RPMI8226 (cell line): ENCODE data around the gene CECR2.
"Not testable (repeated sequence)": the region's sequence is repeated elsewhere in the genome, so short reads cannot be mapped to it uniquely, and the experiment has no call there.

Experiments
- DNase-seq: peaks from one replicate; pipeline ENCODE4 v3.0.0-alpha.2; 2015

Gene CECR2

DNA sequence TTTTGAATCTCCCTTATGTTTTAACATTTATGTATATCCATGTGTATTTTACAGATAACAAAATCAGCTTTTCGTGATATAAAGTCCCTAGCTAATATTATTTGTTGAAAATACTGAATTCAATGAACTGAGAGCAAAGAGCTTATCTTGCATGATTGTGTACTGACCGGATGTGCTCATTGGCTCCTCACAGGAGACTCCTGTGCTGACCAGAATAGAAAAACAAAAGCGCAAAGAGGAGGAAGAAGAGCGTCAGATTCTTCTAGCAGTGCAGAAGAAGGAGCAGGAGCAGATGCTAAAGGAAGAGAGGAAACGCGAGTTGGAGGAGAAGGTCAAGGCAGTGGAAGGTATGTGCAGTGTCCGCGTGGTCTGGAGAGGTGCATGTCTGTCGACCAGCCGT, 154.7 kb downstream of the CECR2 start:
- no peak for DNase-seq

DNA sequence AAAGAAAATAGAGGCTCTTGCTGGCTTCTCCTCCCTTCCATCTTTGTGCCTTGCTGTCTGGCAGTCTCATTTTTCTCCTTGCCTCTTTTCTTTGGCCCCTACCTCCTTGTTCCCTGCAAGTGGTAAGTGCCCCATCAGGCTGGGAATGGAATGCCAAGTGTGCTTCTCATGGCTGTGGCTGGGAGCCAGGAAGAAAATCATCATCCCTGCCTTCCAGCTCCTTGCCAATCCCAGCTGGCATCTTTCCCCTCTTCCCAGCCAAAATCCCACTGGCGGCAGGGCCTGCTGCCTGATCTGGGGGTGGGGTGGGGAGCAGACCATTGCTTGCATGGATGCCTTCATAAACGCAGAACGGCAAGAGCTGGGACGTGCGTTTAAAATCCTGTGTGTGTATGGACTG, 167.0 kb downstream of the CECR2 start:
- no peak for DNase-seq

DNA sequence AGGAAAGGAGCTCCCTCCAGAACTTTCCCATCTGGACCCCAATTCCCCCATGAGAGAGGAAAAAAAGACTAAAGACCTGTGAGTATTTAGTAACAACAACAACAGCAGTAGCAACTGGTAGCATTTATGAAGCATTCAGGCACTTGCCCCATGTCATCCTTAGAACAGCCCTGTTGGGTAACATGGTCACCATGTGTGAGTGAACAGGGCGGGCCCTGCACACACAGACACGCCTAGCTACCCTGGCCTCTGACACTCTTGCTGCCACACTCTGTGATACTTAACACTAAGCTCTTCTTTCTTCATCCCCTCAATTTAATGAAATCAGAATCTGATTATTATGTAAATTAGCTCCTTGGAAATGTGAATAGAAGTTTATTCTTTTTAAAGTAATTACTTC, 167.9 kb downstream of the CECR2 start:
- DNase-seq, result no peak

DNA sequence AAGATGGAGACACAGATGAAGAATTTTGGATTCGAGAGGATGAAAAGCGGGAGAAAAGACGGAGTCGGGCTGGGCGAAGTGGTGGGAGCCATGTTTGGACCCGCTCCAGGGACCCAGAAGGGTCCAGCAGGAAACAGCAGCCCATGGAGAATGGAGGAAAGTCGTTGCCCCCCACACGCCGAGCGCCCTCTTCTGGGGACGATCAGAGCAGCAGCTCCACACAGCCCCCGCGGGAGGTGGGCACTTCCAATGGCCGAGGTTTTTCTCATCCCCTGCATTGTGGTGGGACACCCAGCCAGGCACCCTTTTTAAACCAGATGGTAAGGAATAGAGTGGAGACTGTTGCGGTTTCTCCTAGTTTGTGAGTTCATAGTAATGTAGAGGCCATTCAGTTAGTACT, 171.2 kb downstream of the CECR2 start:
- DNase-seq, result no peak

GRCh38 chr22:17541476-17541875, 172.2 kb downstream of the CECR2 start:
- DNase-seq, result no peak

GRCh38 chr22:17542452-17542851, 173.2 kb downstream of the CECR2 start:
- no peak for DNase-seq

DNA sequence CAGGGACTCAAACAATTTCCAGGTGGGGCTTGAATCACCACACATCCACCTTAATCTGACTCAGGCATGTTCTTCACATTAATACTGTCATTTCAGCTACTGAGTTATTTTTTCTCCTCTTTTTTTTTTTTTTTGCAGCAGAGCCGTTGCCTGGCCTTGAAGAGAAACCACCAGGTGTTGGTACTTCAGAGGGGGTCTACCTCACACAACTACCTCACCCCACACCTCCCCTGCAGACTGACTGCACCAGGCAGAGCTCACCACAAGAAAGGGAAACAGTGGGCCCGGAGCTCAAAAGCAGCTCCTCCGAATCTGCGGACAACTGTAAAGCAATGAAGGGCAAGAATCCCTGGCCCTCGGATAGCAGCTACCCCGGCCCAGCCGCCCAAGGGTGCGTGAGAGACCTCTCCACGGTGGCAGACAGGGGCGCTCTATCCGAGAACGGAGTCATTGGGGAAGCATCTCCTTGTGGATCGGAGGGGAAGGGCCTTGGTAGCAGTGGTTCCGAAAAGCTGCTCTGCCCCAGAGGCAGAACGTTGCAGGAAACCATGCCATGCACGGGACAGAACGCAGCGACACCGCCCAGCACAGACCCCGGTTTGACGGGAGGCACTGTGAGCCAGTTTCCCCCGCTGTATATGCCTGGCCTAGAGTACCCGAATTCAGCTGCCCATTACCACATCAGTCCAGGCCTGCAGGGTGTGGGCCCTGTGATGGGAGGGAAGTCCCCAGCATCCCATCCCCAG, 178.9 kb downstream of the CECR2 start:
- DNase-seq, result no peak

DNA sequence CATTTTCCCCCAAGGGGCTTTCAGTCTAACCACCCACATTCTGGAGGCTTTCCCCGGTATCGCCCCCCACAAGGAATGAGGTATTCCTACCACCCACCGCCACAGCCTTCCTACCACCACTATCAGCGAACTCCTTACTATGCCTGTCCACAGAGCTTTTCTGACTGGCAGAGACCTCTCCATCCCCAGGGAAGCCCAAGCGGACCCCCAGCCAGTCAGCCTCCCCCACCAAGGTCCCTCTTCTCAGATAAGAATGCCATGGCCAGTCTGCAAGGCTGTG, 179.4 kb downstream of the CECR2 start:
- no peak for DNase-seq

DNA sequence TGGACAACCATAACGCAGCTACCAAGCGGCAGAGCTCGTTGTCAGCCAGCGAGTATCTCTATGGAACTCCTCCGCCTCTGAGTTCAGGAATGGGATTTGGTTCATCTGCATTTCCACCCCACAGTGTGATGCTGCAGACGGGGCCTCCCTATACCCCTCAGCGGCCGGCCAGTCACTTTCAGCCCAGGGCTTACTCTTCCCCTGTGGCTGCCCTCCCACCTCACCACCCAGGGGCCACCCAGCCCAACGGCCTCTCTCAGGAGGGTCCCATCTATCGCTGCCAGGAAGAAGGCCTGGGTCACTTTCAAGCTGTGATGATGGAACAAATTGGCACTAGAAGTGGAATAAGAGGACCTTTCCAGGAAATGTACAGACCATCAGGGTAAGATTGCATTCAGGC, 179.9 kb downstream of the CECR2 start:
- DNase-seq, result no peak

- no peak for DNase-seq
Measured at GRCh38 chr22:17549655-17550054, 180.4 kb downstream of the CECR2 start.

GRCh38 chr22:17552737-17553136, 183.5 kb downstream of the CECR2 start:
- DNase-seq, result no peak

GRCh38 chr22:17554814-17555213, 185.6 kb downstream of the CECR2 start:
- DNase-seq, result no peak

GRCh38 chr22:17559188-17559587, 189.9 kb downstream of the CECR2 start:
- DNase-seq, result no peak

GRCh38 chr22:17562906-17563870, 193.9 kb downstream of the CECR2 start, which contains the start of gene SLC25A18:
TSS of gene SLC25A18 (plus strand) at chr22:17563498. CDS start at chr22:17579945, 16,447 bp downstream.
- no peak for DNase-seq

DNA sequence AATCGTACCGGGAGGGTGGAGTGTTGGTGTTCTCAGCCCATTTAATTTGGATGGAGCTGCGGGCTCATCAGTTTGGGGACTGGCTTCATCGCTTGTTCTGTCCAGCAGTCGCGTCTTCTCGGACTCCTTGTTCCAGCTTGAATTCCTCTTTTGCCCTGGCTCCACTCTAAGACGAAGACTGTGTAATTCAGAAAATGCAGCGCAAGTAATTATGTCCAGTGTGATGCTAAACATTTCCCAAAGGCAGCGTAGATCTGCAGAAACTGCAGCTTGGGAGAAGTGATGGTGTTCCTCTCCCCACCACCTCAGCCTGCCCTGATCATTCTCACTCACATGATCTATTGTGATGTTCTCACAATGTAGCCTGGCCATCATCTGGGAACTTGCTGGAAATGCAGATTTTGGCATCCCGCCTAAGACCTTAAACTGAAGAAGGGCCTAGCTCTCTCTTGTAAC, 194.7 kb downstream of the CECR2 start:
- DNase-seq, result no peak

DNA sequence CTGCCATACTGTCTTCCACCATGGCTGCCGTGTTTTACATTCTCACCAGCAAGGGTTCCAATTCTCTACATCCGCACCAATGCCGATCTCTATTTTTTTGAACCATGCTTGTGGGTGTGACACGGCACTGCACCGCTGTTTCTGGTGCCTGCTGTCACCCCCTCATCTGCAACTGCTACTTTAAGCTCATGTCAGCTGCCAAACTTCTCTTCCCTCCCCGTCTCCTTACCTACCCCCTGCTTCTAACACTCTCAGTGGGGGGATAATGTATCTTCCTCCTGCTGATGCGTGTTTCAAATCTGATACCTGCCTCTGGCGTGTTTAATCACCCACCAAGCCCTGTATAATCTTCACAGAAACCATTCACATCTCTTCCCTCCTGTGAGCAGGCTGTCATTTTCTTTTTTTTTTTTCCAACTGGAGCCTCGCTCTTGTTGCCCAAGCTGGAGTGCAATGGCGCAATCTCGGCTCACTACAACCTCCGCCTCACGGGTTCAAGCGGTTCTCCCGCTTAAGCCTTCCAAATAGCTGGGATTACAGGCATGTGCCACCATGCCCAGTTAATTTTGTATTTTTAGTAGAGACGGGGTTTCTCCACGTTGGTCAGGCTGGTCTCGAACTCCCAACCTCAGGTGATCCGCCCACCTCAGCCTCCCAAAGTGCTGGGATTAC, 196.9 kb downstream of the CECR2 start:
- DNase-seq, result not testable (repeated sequence)

GRCh38 chr22:17566776-17567175, 197.5 kb downstream of the CECR2 start:
- no peak for DNase-seq

DNA sequence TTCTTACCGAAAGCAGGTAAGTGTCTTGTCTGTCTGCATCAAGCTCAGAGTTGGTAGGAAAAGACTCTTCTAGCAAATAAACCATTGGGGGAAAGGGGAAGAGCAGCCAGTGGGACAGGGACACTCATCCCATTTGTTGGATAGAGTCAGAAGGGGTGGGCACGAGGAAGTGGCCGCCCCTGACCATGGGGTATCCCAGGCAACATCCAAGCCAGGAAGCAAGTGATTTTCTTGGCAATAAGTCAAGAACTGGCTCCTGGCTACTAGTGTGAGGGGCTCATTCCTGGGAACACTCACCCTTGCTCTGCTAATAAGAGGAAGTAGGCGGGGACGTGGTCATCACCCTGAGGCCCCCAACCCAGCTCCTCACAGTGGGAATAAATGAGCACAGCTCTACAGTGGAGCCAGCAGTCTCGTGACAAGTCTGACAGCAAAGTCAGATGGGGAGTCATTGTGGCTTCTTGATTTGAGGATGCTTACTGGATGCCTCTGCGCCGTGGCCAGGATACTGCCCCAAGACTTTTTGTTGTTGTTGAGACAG, 200.8 kb downstream of the CECR2 start:
- DNase-seq, result no peak

DNA sequence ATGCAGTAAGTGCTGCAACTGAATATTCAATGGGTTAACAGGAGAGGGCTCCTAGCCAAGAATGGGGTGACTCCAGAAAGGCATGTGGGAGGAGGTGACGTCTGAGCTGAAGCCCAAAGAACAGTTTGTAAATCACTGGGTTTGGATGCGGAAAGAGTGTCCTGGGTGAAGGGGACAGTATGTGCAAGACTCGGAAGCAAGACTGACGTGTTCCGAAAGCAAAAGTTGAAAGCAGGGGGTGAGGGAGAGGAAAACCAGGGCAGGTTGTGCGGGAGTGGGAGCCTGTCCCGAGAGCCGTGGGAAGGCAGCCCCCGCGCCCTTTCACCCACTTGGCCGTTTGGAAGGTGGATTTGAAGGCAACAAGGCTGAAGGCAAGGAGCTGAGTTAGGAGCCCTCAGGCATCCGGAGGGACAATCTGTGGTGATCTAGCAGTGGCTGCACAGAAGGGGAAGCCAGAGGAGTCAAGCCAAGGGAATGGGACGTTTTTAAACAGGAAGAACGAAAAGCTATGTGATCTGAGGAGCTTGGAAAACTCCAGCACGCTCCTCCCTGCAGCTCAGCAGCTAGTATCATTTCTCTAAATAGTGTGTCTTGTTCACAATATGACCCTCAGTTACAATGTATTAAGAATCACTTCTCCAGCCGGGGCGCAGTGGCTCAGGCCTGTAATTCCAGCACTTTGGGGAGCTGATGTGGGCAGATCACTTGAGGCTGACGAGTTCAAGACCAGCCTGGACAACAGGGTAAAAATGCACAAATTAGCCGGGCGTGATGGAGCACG, 201.8 kb downstream of the CECR2 start:
- no peak for DNase-seq

DNA sequence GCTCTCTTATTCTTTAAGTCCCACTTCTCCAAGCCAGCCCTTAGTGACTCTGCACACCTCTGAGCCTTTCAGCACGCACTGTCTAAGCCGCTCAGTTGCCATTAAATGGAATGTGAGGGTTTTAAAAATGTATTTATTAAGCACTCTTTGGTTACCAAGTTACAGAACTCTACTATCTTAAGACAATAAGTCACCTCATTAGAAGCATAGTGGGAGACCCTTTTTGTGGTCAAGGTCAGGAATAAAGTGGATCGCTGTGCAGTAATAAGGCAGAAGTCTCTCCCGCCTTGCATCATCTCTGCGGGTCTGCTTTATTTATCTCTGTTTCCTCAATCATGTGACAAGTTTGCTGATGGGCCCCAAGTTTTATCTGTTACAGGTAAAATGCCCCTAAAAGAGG, 205.9 kb downstream of the CECR2 start:
- no peak for DNase-seq

DNA sequence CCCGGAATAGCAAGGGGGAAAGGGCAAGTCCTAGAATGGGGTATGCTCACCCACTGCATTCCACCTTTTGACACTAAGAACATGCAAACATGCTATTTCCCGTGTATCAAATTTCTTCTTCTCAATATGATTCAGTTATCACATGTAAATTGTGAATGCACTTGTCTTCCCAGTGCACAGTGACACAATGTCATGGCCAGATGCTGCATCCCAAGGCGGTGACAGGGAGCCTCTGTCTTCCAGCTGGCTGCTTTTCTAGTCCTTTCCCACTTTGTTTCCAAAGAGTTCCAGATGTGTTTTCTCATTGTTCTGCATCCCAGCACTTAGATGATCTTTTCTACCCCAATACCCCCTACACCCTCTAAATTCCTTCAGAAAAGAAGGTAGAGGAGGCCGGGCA, 206.4 kb downstream of the CECR2 start:
- DNase-seq, result no peak

- DNase-seq, result no peak
Measured at GRCh38 chr22:17576470-17576869, 207.2 kb downstream of the CECR2 start.
